NCI-H1092 treated with DMSO at 0.1 percent for 48 hours (cell line): ENCODE measurements around the gene MAPKAPK2.

Source experiments
- DNase-seq: peaks from one replicate; lab custom pipeline; 2025; lab: John Stamatoyannopoulos, UW

The MAPKAPK2 gene

GRCh38 chr1:206722751-206723461 is 38.2 kb downstream of the MAPKAPK2 start:
- DNase-seq, result peak; percentile 34

GRCh38 chr1:206723462-206723804 is 38.7 kb downstream of the MAPKAPK2 start:
- DNase-seq, result no peak

GRCh38 chr1:206723805-206724472 is 39.2 kb downstream of the MAPKAPK2 start:
- no peak for DNase-seq

GRCh38 chr1:206725109-206725963 is 40.6 kb downstream of the MAPKAPK2 start:
- DNase-seq, result peak; percentile 27

- DNase-seq, result no peak
Observed at GRCh38 chr1:206727981-206728696, 43.4 kb downstream of the MAPKAPK2 start.

GRCh38 chr1:206728697-206728987 is 43.9 kb downstream of the MAPKAPK2 start:
- no peak for DNase-seq

- no peak for DNase-seq
Observed at GRCh38 chr1:206729050-206729449, 44.3 kb downstream of the MAPKAPK2 start.

GRCh38 chr1:206729507-206729906 is 44.8 kb downstream of the MAPKAPK2 start:
- no peak for DNase-seq

GRCh38 chr1:206732508-206732907 is 47.8 kb downstream of the MAPKAPK2 start:
- DNase-seq, result no peak

- no peak for DNase-seq
Observed at GRCh38 chr1:206732992-206733391, 48.3 kb downstream of the MAPKAPK2 start.

- peak; percentile 37 for DNase-seq
Observed at GRCh38 chr1:206734499-206735142, 49.9 kb downstream of the MAPKAPK2 start.

GRCh38 chr1:206735553-206736031 is 50.9 kb downstream of the MAPKAPK2 start:
- DNase-seq, result no peak

- DNase-seq, result no peak
Observed at GRCh38 chr1:206736878-206737728, 52.4 kb downstream of the MAPKAPK2 start.

GRCh38 chr1:206737729-206738201 is 53.1 kb downstream of the MAPKAPK2 start:
- no peak for DNase-seq

- DNase-seq, result peak; percentile 17
Observed at GRCh38 chr1:206738370-206739366, 54.0 kb downstream of the MAPKAPK2 start.

- DNase-seq, result no peak
Observed at GRCh38 chr1:206739411-206740076, 54.8 kb downstream of the MAPKAPK2 start.

GRCh38 chr1:206741142-206741701 is 56.5 kb downstream of the MAPKAPK2 start:
- no peak for DNase-seq

- no peak for DNase-seq
Observed at GRCh38 chr1:206742719-206743383, 58.1 kb downstream of the MAPKAPK2 start.
